Measurements from ENCODE around the gene COL8A2.

Gene COL8A2

GRCh38 chr1:36157115-36157903 is 32.3 kb upstream of the COL8A2 start:
- DNase-seq = no peak

- no peak for DNase-seq
Observed at GRCh38 chr1:36156329-36157114, 31.5 kb upstream of the COL8A2 start.

GRCh38 chr1:36155408-36156328 is 30.6 kb upstream of the COL8A2 start, which contains the start of gene MAP7D1:
TSS of gene MAP7D1 (plus strand) at chr1:36156160. CDS start at chr1:36156418, 258 bp downstream.
- peak; percentile 83 for DNase-seq

- DNase-seq = no peak
Observed at GRCh38 chr1:36154765-36155407, 29.9 kb upstream of the COL8A2 start.

GRCh38 chr1:36154335-36154734 is 29.3 kb upstream of the COL8A2 start:
- DNase-seq = no peak

GRCh38 chr1:36153476-36153875 is 28.5 kb upstream of the COL8A2 start:
- no peak for DNase-seq

GRCh38 chr1:36151845-36152203 is 26.8 kb upstream of the COL8A2 start:
- DNase-seq = no peak

GRCh38 chr1:36151134-36151844 is 26.3 kb upstream of the COL8A2 start:
- no peak for DNase-seq

GRCh38 chr1:36150296-36151133 is 25.5 kb upstream of the COL8A2 start:
- peak; percentile 75 for DNase-seq

- no peak for DNase-seq
Observed at GRCh38 chr1:36149973-36150295, 24.9 kb upstream of the COL8A2 start.

- DNase-seq = peak; percentile 91
Observed at GRCh38 chr1:36149237-36149972, 24.4 kb upstream of the COL8A2 start, which contains the start of gene TRAPPC3. TSS of gene TRAPPC3 (minus strand) at chr1:36149486. CDS start at chr1:36149378, 108 bp downstream.

GRCh38 chr1:36148821-36149236 is 23.8 kb upstream of the COL8A2 start:
- no peak for DNase-seq

GRCh38 chr1:36144413-36144812 is 19.4 kb upstream of the COL8A2 start:
- no peak for DNase-seq

GRCh38 chr1:36143424-36143823 is 18.4 kb upstream of the COL8A2 start:
- DNase-seq = no peak

- no peak for DNase-seq
Observed at GRCh38 chr1:36142121-36142520, 17.1 kb upstream of the COL8A2 start.

GRCh38 chr1:36139521-36139920 is 14.5 kb upstream of the COL8A2 start:
- DNase-seq = no peak

GRCh38 chr1:36137776-36138175 is 12.8 kb upstream of the COL8A2 start:
- DNase-seq = no peak

- no peak for DNase-seq
Observed at GRCh38 chr1:36137226-36137625, 12.2 kb upstream of the COL8A2 start.

- DNase-seq = no peak
Observed at GRCh38 chr1:36136535-36136934, 11.5 kb upstream of the COL8A2 start.

GRCh38 chr1:36135796-36136195 is 10.8 kb upstream of the COL8A2 start:
- DNase-seq = no peak
